Measurements from ENCODE around the gene TMEM60. TPM values are rescaled to one million over a fixed set of nuclear protein-coding genes. Genes with fewer than 3 reads are reported as not detected.

TMEM60 gene
- total and polyA plus RNA-seq, 2 donors (not counting 3 experiments of a cell fraction or from before 2014, with no cell fraction given) = 15.8 to 19.5 TPM

GRCh38 chr7:77822269-77822668 is 24.0 kb upstream of the TMEM60 start:
- Histone ChIP-seq H4K20me1 (replicated peaks; ENCODE audit: control insufficient read depth, extremely low read depth, insufficient read depth, low read length) (no peaks in the 10 kb centered on the region), H3K9ac (replicated peaks; ENCODE audit: extremely low read depth, insufficient read depth, low read length) (no peak overlapping the region), H3K27ac (ENCODE audit: insufficient read depth, low read depth, low read length) (no peak overlapping the region), H3K27me3 (ENCODE audit: control insufficient read depth in 2 of 2, insufficient read depth in 2 of 2, low read length in 2 of 2) (no peaks in the 10 kb centered on the region), H3K9me1 (replicated peaks; ENCODE audit: control insufficient read depth, extremely low read depth, insufficient read depth, low read length) (no peaks in the 10 kb centered on the region), H3K4me1 (ENCODE audit: control insufficient read depth, extremely low read depth, insufficient read depth, low read length) (no peaks in the 10 kb centered on the region), H3K79me2 (ENCODE audit: control insufficient read depth, insufficient read depth, low read length) (peaks cover 15% of the 10 kb centered on the region), H3K9me3 (replicated peaks; ENCODE audit: control insufficient read depth, insufficient read depth, low read length) (peaks cover 2% of the 10 kb centered on the region), H3K4me2 (ENCODE audit: insufficient read depth, low read length) (no peak overlapping the region), H2AFZ (ENCODE audit: low read depth, low read length) (no peak overlapping the region), H3K36me3 (ENCODE audit: control insufficient read depth in 2 of 2, extremely low read depth in 1 of 2, insufficient read depth in 2 of 2, low read length in 2 of 2) (no peaks in the 10 kb centered on the region), H3K4me3 (replicated peaks in 1 of 3; ENCODE audit: insufficient read depth in 1 of 3, low read depth in 1 of 3, low read length in 3 of 3) (no peak overlapping the region)
- dilution Hi-C loops (cut with MboI; ENCODE audit: extremely low pct_ligation_motif_present, low sequenced_read_pairs) (no loop called here), intact Hi-C loops (cut with micrococcal nuclease) (no loop called here)
- TF ChIP-seq MYC (IDR thresholded peaks at IDR 0.05; ENCODE audit: low read depth, low read length) (no peak), EZH2 (IDR thresholded peaks at IDR 0.05; ENCODE audit: borderline replicate concordance, low read depth, low read length, severe bottlenecking) (no peak)
- ChIA-PET POLR2A (no interaction called here), CTCF (no interaction called here)
- FAIRE-seq = no peak
- no peak for DNase-seq (ENCODE audit: low read depth, low spot score)
- BruUV-seq (replicated peaks) = no TSS peak

GRCh38 chr7:77820967-77821366 is 22.7 kb upstream of the TMEM60 start:
- Histone ChIP-seq H3K9me3 (replicated peaks; ENCODE audit: control insufficient read depth, insufficient read depth, low read length) (peaks cover 2% of the 10 kb centered on the region), H3K27ac (ENCODE audit: insufficient read depth, low read depth, low read length) (no peak overlapping the region), H3K36me3 (ENCODE audit: control insufficient read depth in 2 of 2, extremely low read depth in 1 of 2, insufficient read depth in 2 of 2, low read length in 2 of 2) (no peaks in the 10 kb centered on the region), H3K4me3 (replicated peaks in 1 of 3; ENCODE audit: insufficient read depth in 1 of 3, low read depth in 1 of 3, low read length in 3 of 3) (no peak overlapping the region), H3K79me2 (ENCODE audit: control insufficient read depth, insufficient read depth, low read length) (peaks cover 15% of the 10 kb centered on the region), H3K9ac (replicated peaks; ENCODE audit: extremely low read depth, insufficient read depth, low read length) (no peak overlapping the region), H3K9me1 (replicated peaks; ENCODE audit: control insufficient read depth, extremely low read depth, insufficient read depth, low read length) (no peaks in the 10 kb centered on the region), H2AFZ (ENCODE audit: low read depth, low read length) (no peak overlapping the region), H3K4me1 (ENCODE audit: control insufficient read depth, extremely low read depth, insufficient read depth, low read length) (no peaks in the 10 kb centered on the region), H3K4me2 (ENCODE audit: insufficient read depth, low read length) (no peak overlapping the region), H4K20me1 (replicated peaks; ENCODE audit: control insufficient read depth, extremely low read depth, insufficient read depth, low read length) (no peaks in the 10 kb centered on the region), H3K27me3 (ENCODE audit: control insufficient read depth in 2 of 2, insufficient read depth in 2 of 2, low read length in 2 of 2) (no peaks in the 10 kb centered on the region)
- no peak for TF ChIP-seq MAX (IDR thresholded peaks at IDR 0.05; ENCODE audit: insufficient read depth, insufficient read length)
- TF ChIP-seq POLR2AphosphoS5 (IDR thresholded peaks at IDR 0.05; ENCODE audit: insufficient read depth, low read depth, low read length) = no peak
- TF ChIP-seq GATA2 (IDR thresholded peaks at IDR 0.05; ENCODE audit: insufficient read depth, insufficient read length, low read depth, low read length) = no peak
- TF ChIP-seq FOS (IDR thresholded peaks at IDR 0.05; ENCODE audit: borderline replicate concordance, insufficient read depth, low read length) = no peak
- no peak for TF ChIP-seq POLR2A (IDR thresholded peaks at IDR 0.05; ENCODE audit: low read depth, low read length)
- no peak for TF ChIP-seq JUN (IDR thresholded peaks at IDR 0.05; ENCODE audit: borderline replicate concordance, insufficient read depth, insufficient read length, low read depth)
- no peak for TF ChIP-seq EZH2 (IDR thresholded peaks at IDR 0.05; ENCODE audit: borderline replicate concordance, low read depth, low read length, severe bottlenecking)
- no peak for TF ChIP-seq CTCF (IDR thresholded peaks at IDR 0.05; ENCODE audit: extremely low read depth in 1 of 2, insufficient read depth in 1 of 2, low read depth in 1 of 2, low read length in 2 of 2)
- no peak for TF ChIP-seq MYC (IDR thresholded peaks at IDR 0.05; ENCODE audit: low read depth, low read length)
- CTCF ChIA-PET = no interaction called here
- intact Hi-C loops (cut with micrococcal nuclease) (no loop called here), dilution Hi-C loops (cut with MboI; ENCODE audit: extremely low pct_ligation_motif_present, low sequenced_read_pairs) (no loop called here)
- DNase-seq (ENCODE audit: low read depth, low spot score) (no peak), FAIRE-seq (no peak)
- POLR2A ChIA-PET = no interaction called here
- no TSS peak for BruUV-seq (replicated peaks)
